CD4-positive, alpha-beta T cell treated with Interleukin-4 for 1 hour (primary cell): ENCODE results near the gene PILRB.
"Not testable (repeated sequence)": the region's sequence is repeated elsewhere in the genome, so short reads cannot be mapped to it uniquely, and the experiment has no call there.

Experiments
- DNase-seq, 2 donors: peaks; one replicate each; pipeline ENCODE4 v3.0.0-alpha.2; 2020 to 2022

The PILRB gene

GRCh38 chr7:100358027-100358856 is at the start of gene PILRB:
Gene PILRB (plus strand): TSS chr7:100358117. CDS start chr7:100358303, 186 bp downstream.
- DNase-seq = no peak

DNA sequence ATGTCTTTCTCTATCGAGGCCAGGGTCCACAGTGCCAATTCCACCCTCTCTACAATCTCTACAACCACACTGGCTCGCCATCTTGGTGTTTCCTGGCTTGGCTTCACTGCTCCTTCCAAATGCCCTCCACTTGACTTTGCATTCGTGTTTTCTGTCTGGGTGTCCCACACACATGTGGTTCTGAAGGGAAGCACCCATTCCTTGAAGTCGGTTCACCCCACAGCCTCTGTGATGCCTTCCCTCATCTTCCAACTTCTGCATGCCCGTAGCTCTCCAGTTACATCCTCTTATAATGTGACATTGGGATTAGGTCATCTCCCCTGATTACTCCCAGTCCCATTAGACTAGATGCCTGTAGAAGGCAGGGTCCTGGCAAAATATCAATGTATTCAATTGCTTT is 39.6 kb upstream of the PILRB start:
- DNase-seq = not testable (repeated sequence)

- DNase-seq = not testable (repeated sequence)
These were observed 36.3 kb upstream of the PILRB start for GRCh38 chr7:100321648-100322047.

DNA sequence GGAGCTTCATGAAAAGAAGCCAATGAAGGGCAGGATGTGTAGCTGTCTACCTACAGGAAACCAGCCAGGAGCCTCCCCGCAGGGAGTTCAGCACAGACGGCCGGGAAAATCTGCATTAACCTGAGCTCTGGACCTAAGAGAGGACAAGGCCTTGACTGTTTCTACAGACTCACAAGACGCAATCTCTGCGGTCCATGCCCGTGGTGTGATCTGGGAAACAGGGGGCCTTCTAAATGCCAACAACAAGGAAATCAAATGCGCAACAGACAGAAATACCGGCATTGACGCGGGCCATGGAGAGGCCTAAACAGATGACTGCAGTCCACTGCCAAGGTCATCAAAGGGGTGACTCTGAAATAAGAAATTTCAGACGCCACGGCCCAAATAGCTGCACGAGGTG is 33.7 kb upstream of the PILRB start:
- not testable (repeated sequence) for DNase-seq

- DNase-seq = not testable (repeated sequence)
These were observed 32.2 kb upstream of the PILRB start for GRCh38 chr7:100325671-100326070.

DNA sequence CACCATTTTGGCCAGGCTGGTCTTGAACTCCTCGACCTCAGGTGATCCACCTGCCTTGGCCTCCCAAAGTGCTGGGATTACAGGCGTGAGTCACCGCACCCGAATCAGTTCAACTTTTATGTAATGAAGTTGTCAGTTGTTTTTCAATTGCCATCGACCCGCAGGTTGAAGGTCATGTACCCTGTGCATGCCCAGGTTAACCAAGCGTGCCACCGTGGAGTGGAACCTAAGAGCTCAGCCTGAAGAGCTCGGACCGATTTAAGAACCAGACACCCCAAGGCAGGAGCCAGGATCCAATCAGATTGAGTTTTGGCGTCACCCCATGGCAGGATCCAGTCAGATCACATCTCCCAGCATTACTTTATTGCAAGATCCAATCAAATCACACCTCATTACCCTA is 31.0 kb upstream of the PILRB start:
- DNase-seq = not testable (repeated sequence)

DNA sequence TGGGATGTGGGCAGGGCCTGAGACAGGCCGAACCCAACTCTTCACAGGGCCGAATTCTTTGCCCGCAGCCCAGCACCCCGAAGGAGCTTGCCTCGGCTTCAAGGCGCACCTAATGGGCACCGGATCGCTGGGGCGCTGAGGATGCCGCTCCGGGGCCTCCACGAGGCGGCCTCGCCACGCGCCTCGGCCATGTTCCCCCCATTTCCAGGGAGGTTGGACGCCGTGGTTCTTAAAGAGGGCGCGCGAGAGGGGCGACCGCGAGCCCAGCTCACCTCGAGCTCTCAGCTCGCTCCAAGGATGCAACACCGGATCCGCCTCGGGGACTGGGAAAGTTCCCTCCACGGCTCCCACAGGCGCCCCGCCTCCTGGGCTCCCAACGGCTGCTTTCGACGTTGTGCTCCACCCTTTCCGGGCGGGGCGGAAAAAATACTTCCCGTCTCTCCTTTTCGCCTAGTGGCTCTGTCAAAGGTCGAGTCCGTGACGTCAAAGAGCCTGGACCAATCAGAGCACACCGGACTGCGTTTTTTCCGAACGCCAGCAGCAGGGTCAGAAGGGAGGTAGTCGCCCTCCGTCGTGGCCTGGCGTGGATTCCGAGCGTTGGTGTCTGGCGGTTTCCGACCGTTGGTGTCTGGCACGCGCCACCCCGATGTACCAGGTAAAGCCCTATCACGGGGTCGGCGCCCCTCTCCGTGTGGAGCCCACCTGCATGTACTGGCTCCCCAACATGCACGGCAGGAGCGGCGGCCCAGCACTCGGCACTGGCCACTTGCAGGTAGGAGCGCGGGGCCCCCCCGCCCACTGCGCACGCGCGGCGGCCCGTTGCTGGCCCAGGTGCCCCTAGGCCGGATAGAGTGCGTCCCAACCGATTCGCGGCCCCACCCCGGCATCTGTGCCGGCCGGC is 22.1 kb upstream of the PILRB start:
- DNase-seq = peak; percentile 92 to 93

GRCh38 chr7:100338083-100338696 is 19.7 kb upstream of the PILRB start:
- DNase-seq = not testable (repeated sequence)

DNA sequence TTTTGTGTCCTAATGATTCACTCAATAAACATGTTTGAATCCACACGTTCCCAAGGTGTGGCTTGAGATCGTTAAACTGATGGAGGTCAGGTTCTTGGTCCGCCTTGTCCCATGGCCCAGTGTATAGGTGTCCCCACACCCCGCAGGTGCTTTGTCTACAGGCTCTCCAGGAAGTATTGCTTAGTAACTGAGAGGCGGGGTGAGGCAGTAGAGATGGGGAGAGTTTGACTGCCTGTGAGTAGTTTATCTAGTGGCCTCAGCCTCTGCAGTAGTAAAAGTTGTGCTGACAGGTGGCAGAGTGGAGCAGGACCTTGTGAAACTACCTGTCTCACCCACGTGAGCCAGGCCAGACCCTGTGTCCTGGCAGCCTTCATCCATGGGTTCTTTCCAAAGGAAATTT is 16.6 kb upstream of the PILRB start:
- not testable (repeated sequence) for DNase-seq

DNA sequence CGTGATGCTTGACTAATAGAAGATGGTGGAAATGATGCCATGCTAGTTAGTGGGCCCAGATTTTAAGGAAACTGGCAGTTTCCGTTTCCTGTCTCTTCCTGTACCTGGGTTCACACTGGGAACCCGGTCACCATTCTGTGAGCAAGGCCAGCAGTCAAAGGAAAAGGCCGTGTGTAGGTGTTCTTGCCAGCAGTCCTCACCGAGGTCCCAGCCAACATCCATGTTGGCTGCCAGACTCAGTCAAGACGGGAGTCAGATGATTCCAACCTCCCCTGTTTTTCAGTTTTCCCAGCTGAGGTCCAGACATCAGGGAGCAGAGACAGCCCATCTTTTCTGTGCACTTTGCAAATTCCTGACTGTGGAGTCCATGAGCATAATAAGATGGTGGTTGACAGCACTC is 15.2 kb upstream of the PILRB start:
- DNase-seq = no peak

- DNase-seq = not testable (repeated sequence)
These were observed 13.8 kb upstream of the PILRB start for GRCh38 chr7:100344124-100344559.

DNA sequence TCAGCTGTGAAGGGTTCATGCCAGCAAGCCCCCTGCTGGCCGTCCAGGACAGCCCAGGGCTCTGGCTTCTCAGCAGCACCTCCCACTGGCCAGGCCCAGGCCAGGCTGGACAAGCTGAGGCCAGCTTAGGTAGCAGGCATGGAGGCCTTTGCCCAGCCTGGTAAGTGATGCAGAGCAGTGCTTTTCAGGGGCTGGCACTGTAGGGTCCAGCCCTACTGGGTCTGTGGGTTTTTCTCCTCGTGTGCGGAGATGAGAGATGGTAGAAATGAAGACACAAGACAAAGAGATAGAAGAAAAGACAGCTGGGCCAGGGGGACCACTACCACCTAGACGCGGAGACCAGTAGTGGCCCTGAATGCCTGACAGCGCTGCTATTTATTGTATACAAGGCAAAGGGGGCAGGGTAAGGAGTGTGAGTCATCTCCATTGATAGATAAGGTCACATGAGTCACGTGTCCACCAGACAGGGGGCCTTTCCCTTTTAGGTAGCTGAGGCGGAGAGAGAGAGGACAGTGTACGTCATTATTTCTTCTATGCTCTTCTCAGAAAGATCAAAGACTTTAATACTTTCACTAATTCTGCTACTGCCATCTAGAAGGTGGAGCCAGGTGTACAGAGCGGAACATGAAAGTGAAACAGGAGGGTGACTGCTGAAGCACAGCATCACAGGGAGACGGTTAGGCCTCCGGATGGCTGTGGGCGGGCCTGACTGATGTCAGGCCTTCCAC is 13.2 kb upstream of the PILRB start:
- peak; percentile 94 to 97 for DNase-seq

GRCh38 chr7:100345288-100345672 is 12.6 kb upstream of the PILRB start:
- DNase-seq = peak; percentile 77 to 81

DNA sequence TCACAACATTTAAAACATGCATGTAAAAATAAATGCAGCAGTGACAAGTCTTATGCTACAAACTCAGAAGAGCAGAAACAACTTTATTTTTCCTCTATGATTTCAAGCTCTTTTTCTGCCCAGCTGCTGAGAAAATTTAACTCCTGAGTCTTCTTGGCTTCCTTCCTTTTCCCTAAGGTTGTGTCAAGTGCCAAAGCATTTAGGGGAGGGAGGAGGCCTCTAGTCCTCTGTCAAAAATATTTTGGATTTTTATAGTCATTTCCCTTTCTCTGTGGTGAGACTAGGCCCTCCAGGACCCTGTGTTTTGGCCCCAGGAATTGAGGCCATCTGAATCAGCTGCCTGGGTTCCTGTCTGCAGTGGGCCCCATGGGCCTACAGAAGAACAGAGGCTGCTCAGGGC is 11.0 kb upstream of the PILRB start:
- DNase-seq = no peak

DNA sequence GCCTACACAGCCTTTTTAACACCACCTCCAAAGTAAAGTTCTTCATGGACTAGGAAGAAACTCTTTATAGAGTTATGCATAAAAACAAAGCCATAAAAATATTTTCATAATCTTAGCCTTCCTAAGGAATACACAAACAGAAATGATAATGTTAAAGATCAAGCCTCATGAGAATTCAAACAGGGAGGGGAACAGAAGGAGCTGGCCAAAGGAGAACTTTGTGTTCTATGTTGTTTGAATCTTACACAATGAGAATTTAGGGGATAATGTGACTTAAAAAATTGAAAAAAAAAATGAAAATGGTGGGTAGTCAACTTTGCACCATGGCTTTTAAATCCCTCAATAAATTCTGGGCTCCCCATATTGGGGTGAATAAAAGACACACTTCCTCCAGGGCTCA is 9.1 kb upstream of the PILRB start:
- DNase-seq = no peak

GRCh38 chr7:100349757-100350156 is 8.2 kb upstream of the PILRB start:
- no peak for DNase-seq

- DNase-seq = no peak
These were observed 6.3 kb upstream of the PILRB start for GRCh38 chr7:100351657-100352058.

- not testable (repeated sequence) for DNase-seq
These were observed 5.6 kb upstream of the PILRB start for GRCh38 chr7:100352230-100352781.

- DNase-seq = no peak
These were observed 4.8 kb upstream of the PILRB start for GRCh38 chr7:100352984-100353684.

GRCh38 chr7:100353685-100354330 is 4.1 kb upstream of the PILRB start:
- peak; percentile 39 to 49 for DNase-seq
